Thyroid gland (tissue), 4 donors: ENCODE results near the gene HCK. TPM values are rescaled to one million over a fixed set of nuclear protein-coding genes. Genes with fewer than 3 reads are reported as not detected.

Experiments
- DNase-seq, 2 donors: peaks; one replicate each; pipeline ENCODE4 v3.0.0-alpha.2; 2019
- H3K27ac ChIP-seq, 3 donors: fragments of 200-600 bp; sonication (generic); 1 replicate in 2 of 3; 2 replicates in 1 of 3; pipeline ENCODE4 v1.5.1; 2016 to 2019; ENCODE audit warnings: mild to moderate bottlenecking in 1 of 3, moderate library complexity in 1 of 3
- H3K27me3 ChIP-seq: fragments of 200-600 bp; sonication (generic); one replicate; pipeline ENCODE4 v1.5.1; 2019
- H3K36me3 ChIP-seq, 2 donors: fragments of 200-600 bp; sonication (generic); one replicate each; pipeline ENCODE4 v1.5.1; 2016 to 2019
- H3K4me1 ChIP-seq, 2 donors: fragments of 200-600 bp; sonication (generic); one replicate each; pipeline ENCODE4 v1.5.1; 2017 to 2019
- H3K4me3 ChIP-seq, 3 donors: fragments of 200-600 bp; sonication (generic); replicated peaks in 1 of 3; 1 replicate in 2 of 3; 2 replicates in 1 of 3; pipeline ENCODE4 v1.5.1; 2016; ENCODE audit warnings: mild to moderate bottlenecking in 1 of 3
- H3K9me3 ChIP-seq: fragments of 200-600 bp; sonication (generic); one replicate; pipeline ENCODE4 v1.5.1; 2017
- POLR2A ChIP-seq, 2 donors: fragments of 450-650 bp; IDR thresholded peaks; one replicate each; pipeline ENCODE4 v1.6.1; 2017; ENCODE audit warnings: antibody characterized with exemption in 2 of 2, mild to moderate bottlenecking in 2 of 2, moderate library complexity in 1 of 2
- WGBS, 2 donors: methylation state at CpG; one replicate each; pipeline ENCODE4 v1.1.5; 2017; 5-methylcytosine and 5-hydroxymethylcytosine counted together
- intact Hi-C: fragments of 100-400 bp; cut with DNase I; formaldehyde crosslinking; loops from one replicate; pipeline ENCODE4 v1.15.1; 2023
- total RNA-seq, 4 donors: library from RNA; depleted of rRNA; stranded (reverse); fragments of >200 nt; gene quantifications; one replicate each; pipeline ENCODE4 v1.2.3, GENCODE V29; 2016
- TF ChIP-seq, protein P1 (sequence below), 6 experiments: fragments of 200-600 bp in 3 of 6; fragments of 450-650 bp in 3 of 6; sonication (generic) in 3 of 6; IDR thresholded peaks; one replicate each; pipeline ENCODE4 v1.5.1; 2016 to 2019; ENCODE audit warnings: antibody characterized with exemption in 6 of 6, mild to moderate bottlenecking in 2 of 6, inconsistent platforms in 1 of 6, moderate library complexity in 1 of 6

HCK gene
- total RNA-seq, 4 donors from 2014 or later = 3.1 to 5.9 (median 4.8) TPM

GRCh38 chr20:32078322-32078721, 26.3 kb downstream of the HCK start:
- no peak for DNase-seq
- H3K36me3 ChIP-seq = no peaks in the 10 kb centered on the region
- H3K27ac ChIP-seq = no peak overlapping the region
- TF ChIP-seq, protein P1, sequence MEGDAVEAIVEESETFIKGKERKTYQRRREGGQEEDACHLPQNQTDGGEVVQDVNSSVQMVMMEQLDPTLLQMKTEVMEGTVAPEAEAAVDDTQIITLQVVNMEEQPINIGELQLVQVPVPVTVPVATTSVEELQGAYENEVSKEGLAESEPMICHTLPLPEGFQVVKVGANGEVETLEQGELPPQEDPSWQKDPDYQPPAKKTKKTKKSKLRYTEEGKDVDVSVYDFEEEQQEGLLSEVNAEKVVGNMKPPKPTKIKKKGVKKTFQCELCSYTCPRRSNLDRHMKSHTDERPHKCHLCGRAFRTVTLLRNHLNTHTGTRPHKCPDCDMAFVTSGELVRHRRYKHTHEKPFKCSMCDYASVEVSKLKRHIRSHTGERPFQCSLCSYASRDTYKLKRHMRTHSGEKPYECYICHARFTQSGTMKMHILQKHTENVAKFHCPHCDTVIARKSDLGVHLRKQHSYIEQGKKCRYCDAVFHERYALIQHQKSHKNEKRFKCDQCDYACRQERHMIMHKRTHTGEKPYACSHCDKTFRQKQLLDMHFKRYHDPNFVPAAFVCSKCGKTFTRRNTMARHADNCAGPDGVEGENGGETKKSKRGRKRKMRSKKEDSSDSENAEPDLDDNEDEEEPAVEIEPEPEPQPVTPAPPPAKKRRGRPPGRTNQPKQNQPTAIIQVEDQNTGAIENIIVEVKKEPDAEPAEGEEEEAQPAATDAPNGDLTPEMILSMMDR (IDR thresholded peaks at IDR 0.05) = no peak
- no peak for TF ChIP-seq POLR2A (IDR thresholded peaks at IDR 0.05)
- H3K27me3 ChIP-seq = no peaks in the 10 kb centered on the region
- H3K4me1 ChIP-seq = no peaks in the 10 kb centered on the region
- no peaks in the 10 kb centered on the region for H3K9me3 ChIP-seq
- no peak overlapping the region for H3K4me3 ChIP-seq
- intact Hi-C loops = no loop called here
- 83 to 99% methylated on average over 5 of the region's 5 CpGs for WGBS, 2 donors

GRCh38 chr20:32078791-32079190, 26.7 kb downstream of the HCK start:
- H3K27me3 ChIP-seq = no peaks in the 10 kb centered on the region
- intact Hi-C loops = no loop called here

GRCh38 chr20:32079655-32080109, 27.6 kb downstream of the HCK start:
- Histone ChIP-seq H3K36me3 (no peaks in the 10 kb centered on the region), H3K27me3 (no peaks in the 10 kb centered on the region), H3K4me1 (no peaks in the 10 kb centered on the region), H3K27ac (no peak overlapping the region), H3K9me3 (no peaks in the 10 kb centered on the region), H3K4me3 (no peak overlapping the region)
- intact Hi-C loops = no loop called here
- no peak for DNase-seq
- TF ChIP-seq POLR2A (IDR thresholded peaks at IDR 0.05) = no peak
- TF ChIP-seq, protein P1 (IDR thresholded peaks at IDR 0.05) = no peak
- WGBS, 2 donors = 50 to 61% methylated on average over 5 to 8 of the region's 8 CpGs

More at GRCh38 chr20:32078791-32079190, 26.7 kb downstream of the HCK start:
- H3K36me3 ChIP-seq = no peaks in the 10 kb centered on the region
- H3K27ac ChIP-seq = no peak overlapping the region
- DNase-seq = no peak
- TF ChIP-seq POLR2A (IDR thresholded peaks at IDR 0.05) = no peak
- TF ChIP-seq, protein P1 (IDR thresholded peaks at IDR 0.05) = no peak
- H3K4me3 ChIP-seq = no peak overlapping the region
- H3K4me1 ChIP-seq = no peaks in the 10 kb centered on the region
- no peaks in the 10 kb centered on the region for H3K9me3 ChIP-seq

DNA sequence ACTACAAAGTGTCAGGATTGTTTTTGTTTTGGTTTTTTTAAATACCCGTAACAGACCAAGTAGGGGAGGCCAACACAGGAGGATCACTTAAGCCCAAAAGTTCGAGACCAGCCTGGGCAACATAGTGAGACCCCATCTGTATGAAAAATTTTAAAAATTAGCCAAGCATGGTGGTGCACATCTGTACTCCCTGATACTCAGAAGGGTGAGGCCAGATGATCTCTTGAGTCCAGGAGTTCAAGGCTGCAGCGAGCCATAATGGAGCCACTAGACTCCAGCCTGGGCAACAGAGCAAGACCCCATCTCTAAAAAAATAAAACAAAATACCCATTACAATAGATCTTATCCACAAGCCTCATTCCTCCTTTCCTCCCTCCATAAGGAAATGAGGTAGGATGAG, 28.7 kb downstream of the HCK start:
- WGBS, 2 donors = 83 to 90% methylated on average over 3 of the region's 3 CpGs
- no peaks in the 10 kb centered on the region for H3K4me1 ChIP-seq
- TF ChIP-seq POLR2A (IDR thresholded peaks at IDR 0.05) = no peak
- TF ChIP-seq, protein P1 (IDR thresholded peaks at IDR 0.05) = no peak
- no peak overlapping the region for H3K27ac ChIP-seq
- intact Hi-C loops = no loop called here
- no peak overlapping the region for H3K4me3 ChIP-seq
- no peaks in the 10 kb centered on the region for H3K36me3 ChIP-seq
- no peaks in the 10 kb centered on the region for H3K27me3 ChIP-seq
- DNase-seq = no peak
- H3K9me3 ChIP-seq = no peaks in the 10 kb centered on the region

DNA sequence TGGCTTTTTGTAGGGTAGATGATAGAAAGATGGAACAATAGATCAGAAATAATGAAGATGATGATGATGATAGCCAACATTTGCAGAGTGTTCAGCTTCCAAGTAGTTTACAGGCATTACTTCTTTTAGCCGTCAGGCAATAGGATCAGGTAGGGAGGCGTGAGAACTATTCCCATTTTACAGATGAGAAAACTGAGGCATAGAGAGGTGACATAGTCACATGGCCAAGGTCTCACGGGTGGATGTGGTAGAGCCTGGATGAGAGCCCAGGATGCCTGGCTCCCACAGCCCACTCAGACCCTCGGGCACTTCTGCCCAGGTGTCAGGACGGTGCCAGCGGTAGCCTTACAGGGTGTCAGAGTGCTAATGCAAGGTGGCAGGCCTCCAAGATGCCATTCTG, 31.4 kb downstream of the HCK start:
- H3K36me3 ChIP-seq = no peaks in the 10 kb centered on the region
- 90% methylated on average over 6 of the region's 6 CpGs for WGBS, 2 donors
- DNase-seq = no peak
- TF ChIP-seq, protein P1 (IDR thresholded peaks at IDR 0.05) = no peak
- no peak for TF ChIP-seq POLR2A (IDR thresholded peaks at IDR 0.05)
- H3K9me3 ChIP-seq = no peaks in the 10 kb centered on the region
- H3K4me1 ChIP-seq = no peaks in the 10 kb centered on the region
- intact Hi-C loops = no loop called here
- no peaks in the 10 kb centered on the region for H3K27me3 ChIP-seq
- no peak overlapping the region for H3K4me3 ChIP-seq
- no peak overlapping the region for H3K27ac ChIP-seq
